ENCODE data around the gene GIN1.
"Not testable (repeated sequence)": the region's sequence is repeated elsewhere in the genome, so short reads cannot be mapped to it uniquely, and the experiment has no call there.

GIN1 gene, protein sequence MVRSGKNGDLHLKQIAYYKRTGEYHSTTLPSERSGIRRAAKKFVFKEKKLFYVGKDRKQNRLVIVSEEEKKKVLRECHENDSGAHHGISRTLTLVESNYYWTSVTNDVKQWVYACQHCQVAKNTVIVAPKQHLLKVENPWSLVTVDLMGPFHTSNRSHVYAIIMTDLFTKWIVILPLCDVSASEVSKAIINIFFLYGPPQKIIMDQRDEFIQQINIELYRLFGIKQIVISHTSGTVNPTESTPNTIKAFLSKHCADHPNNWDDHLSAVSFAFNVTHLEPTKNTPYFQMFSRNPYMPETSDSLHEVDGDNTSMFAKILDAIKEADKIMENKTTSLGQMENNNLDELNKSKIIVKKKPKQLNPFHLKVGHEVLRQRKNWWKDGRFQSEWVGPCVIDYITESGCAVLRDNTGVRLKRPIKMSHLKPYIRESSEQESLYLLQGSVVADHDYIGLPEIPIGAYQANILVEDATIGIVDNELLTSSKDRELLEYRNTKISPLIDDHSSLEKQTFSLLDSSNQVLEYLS

DNA sequence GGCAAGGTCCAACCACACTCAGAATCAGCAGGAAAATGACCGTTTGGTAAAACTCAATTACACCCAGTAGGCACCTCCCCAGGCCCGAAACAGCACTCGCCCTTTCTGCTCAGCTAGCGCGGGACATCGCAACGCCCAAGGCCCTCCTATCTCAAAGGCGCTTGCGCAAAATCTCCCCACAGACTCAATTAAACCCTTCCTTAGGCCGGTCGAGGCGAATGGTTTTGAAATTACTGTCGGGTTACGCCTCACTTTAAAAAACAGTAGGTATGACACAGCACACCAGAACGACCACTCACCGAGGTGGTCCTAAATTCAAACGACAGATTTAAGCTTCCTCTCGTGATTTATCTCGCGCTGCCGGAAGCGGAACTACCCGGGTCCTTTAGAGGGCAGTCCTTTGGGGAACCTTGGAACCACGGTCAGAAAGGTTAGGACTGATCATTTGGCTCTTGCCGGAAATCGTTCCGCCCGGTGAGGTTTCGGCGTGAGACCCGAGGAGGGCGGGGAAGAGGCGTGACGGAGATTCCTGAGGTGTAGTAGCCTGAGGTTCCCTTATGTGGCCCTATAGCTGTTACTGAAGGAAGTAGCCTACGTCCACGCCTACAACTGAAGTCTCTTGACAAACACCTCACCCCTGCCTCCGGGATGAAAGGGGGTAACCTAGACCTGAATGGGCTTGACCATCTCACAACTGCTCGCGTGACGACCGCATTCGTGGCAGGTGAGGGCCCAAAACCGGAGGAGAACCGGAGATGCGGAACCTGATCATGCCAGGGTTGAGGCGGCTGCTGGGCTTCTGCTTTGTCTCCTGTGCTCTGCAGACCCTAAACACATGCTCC lies at the start of gene GIN1, which contains the start of gene PPIP5K2:
Gene GIN1, minus strand, starts transcription at position 374 of the 842 bp plus-strand sequence. CDS start 11,431 bp downstream, outside the sequence.
Gene PPIP5K2, plus strand, starts transcription at position 537 of the 842 bp plus-strand sequence. CDS start 9,289 bp downstream, outside the sequence.
- no peak for TF ChIP-seq CTCF (conservative IDR thresholded peaks at IDR 0.05; ENCODE audit: control insufficient read depth, insufficient read depth, low read depth, low read length)
- H3K4me3 ChIP-seq (ENCODE audit: control insufficient read depth, low read depth, low read length), result peak within 1 kb of the TSS; percentile 92
- DNase-seq (ENCODE audit: low read depth), result peak; percentile 99

- TF ChIP-seq CTCF (conservative IDR thresholded peaks at IDR 0.05; ENCODE audit: control insufficient read depth, insufficient read depth, low read depth, low read length), result no peak
- DNase-seq (ENCODE audit: low read depth), result no peak
- no peak overlapping the region for H3K4me3 ChIP-seq (ENCODE audit: control insufficient read depth, low read depth, low read length)
These were observed 46.8 kb upstream of the GIN1 start for GRCh38 chr5:103166706-103167105.

DNA sequence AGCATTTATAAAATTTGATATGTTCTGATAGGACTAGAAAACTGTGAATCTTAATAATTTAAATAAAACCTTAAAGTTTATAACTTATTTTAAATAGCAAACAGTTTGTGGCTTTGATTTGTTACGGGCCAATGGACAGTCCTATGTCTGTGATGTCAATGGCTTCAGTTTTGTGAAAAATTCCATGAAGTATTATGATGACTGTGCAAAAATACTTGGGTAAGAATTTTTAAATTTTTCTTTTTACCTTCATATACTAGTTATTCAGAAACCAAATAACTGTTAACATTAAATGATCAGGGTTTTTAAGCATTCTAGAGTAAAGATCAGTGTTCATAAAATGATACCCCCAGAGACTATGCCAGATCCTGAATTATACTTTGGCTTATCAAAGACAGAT lies 31.2 kb upstream of the GIN1 start:
- DNase-seq (ENCODE audit: low read depth), result no peak
- no peak for TF ChIP-seq CTCF (conservative IDR thresholded peaks at IDR 0.05; ENCODE audit: control insufficient read depth, insufficient read depth, low read depth, low read length)
- H3K4me3 ChIP-seq (ENCODE audit: control insufficient read depth, low read depth, low read length), result no peak overlapping the region

DNA sequence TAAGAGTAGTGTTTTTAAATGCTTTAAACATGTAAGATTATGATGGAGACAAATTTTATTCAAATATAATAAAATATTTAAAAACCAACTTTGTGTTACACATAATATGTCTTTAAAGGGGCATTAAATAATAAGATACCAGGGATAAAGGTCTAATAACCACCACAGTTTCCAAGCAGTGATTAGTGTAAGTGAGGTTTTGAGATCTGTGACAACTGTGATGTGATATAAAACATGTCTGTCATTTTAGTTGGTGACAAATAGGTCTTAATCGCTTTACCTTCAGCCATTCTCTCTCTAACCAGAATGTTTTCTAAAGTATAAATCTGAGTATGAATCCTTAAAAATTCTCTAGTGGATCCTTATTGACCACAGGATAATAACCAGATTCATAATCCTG lies 28.3 kb upstream of the GIN1 start:
- H3K4me3 ChIP-seq (ENCODE audit: control insufficient read depth, low read depth, low read length), result no peak overlapping the region
- no peak for DNase-seq (ENCODE audit: low read depth)
- TF ChIP-seq CTCF (conservative IDR thresholded peaks at IDR 0.05; ENCODE audit: control insufficient read depth, insufficient read depth, low read depth, low read length), result no peak

DNA sequence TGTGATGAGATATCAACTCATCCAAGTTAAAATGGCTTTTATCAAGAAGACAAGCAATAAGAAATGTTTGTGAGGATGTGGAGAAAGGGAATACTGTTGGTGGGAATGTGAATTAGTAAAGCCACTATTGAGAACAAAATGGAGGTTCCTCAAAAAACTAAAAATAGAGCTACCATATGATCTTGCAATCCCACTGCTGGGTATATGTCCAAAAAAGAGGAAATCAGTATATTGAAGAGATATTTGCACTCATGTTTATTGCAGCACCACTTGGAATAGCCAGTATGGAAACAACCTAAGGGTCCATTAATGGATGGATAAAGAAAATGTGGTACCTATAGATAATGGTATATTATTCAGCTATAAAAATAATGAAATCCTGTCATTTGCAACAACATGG lies 25.3 kb upstream of the GIN1 start:
- DNase-seq (ENCODE audit: low read depth), result no peak
- H3K4me3 ChIP-seq (ENCODE audit: control insufficient read depth, low read depth, low read length), result no peak overlapping the region
- no peak for TF ChIP-seq CTCF (conservative IDR thresholded peaks at IDR 0.05; ENCODE audit: control insufficient read depth, insufficient read depth, low read depth, low read length)

DNA sequence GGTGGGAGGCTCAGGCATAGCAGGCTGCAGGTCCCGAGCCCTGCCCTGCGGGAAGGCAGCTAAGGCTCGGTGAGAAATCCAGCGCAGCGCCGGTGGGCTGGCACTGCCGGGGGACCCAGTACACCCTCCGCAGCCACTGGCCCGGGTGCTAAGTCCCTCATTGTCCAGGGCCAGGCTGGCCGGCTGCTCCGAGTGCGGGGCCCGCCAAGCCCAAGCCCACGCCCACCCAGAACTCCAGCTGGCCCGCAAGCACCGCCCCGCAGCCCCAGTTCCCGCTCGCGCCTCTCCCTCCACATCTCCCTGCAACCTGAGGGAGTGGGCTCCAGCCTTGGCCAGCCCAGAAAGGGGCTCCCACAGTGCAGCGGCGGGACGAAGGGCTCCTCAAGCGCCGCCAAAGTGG lies 22.2 kb upstream of the GIN1 start:
- DNase-seq (ENCODE audit: low read depth); H3K4me3 ChIP-seq (ENCODE audit: control insufficient read depth, low read depth, low read length): not testable (repeated sequence)

Data from fibroblast of mammary gland (primary cell).